ENCODE data around the gene MDFIC. TPM values are rescaled to one million over a fixed set of nuclear protein-coding genes. Genes with fewer than 3 reads are reported as not detected.

MDFIC gene
- total RNA-seq, 1 donor from 2014 or later, result 39.0 TPM

- ATAC-seq (no peak), DNase-seq (no peak)
- TF ChIP-seq CTCF (IDR thresholded peaks at IDR 0.05), result no peak
- H3K36me3 ChIP-seq, result no peaks in the 10 kb centered on the region
- H3K4me1 ChIP-seq, result peaks cover 53% of the 10 kb centered on the region
- no peak overlapping the region for H3K27ac ChIP-seq
- no peak overlapping the region for H3K4me3 ChIP-seq
- intact Hi-C loops (cut with DNase I), result no loop called here
- no peaks in the 10 kb centered on the region for H3K9me3 ChIP-seq
- no peaks in the 10 kb centered on the region for H3K27me3 ChIP-seq
Observed at GRCh38 chr7:114937446-114937845, 15.6 kb downstream of the MDFIC start.

- Histone ChIP-seq H3K9me3 (no peaks in the 10 kb centered on the region), H3K4me1 (peaks cover 53% of the 10 kb centered on the region), H3K27ac (no peak overlapping the region), H3K27me3 (no peaks in the 10 kb centered on the region), H3K4me3 (no peak overlapping the region), H3K36me3 (no peaks in the 10 kb centered on the region)
- no peak for DNase-seq
- ATAC-seq, result no peak
- intact Hi-C loops (cut with DNase I), result no loop called here
- no peak for TF ChIP-seq CTCF (IDR thresholded peaks at IDR 0.05)
Observed at GRCh38 chr7:114938785-114939184, 16.9 kb downstream of the MDFIC start.

GRCh38 chr7:114939484-114940097 lies 17.7 kb downstream of the MDFIC start:
- no peak for DNase-seq
- Histone ChIP-seq H3K4me1 (peaks cover 47% of the 10 kb centered on the region), H3K27me3 (no peaks in the 10 kb centered on the region), H3K4me3 (no peak overlapping the region), H3K36me3 (no peaks in the 10 kb centered on the region), H3K9me3 (no peaks in the 10 kb centered on the region), H3K27ac (no peak overlapping the region)
- no peak for TF ChIP-seq CTCF (IDR thresholded peaks at IDR 0.05)
- intact Hi-C loops (cut with DNase I), result no loop called here
- no peak for ATAC-seq

- Histone ChIP-seq H3K36me3 (no peaks in the 10 kb centered on the region), H3K27ac (no peak overlapping the region), H3K4me3 (no peak overlapping the region), H3K27me3 (no peaks in the 10 kb centered on the region), H3K4me1 (peaks cover 44% of the 10 kb centered on the region), H3K9me3 (no peaks in the 10 kb centered on the region)
- TF ChIP-seq CTCF (IDR thresholded peaks at IDR 0.05), result no peak
- intact Hi-C loops (cut with DNase I), result no loop called here
- ATAC-seq (no peak), DNase-seq (no peak)
Observed at GRCh38 chr7:114940220-114940619, 18.3 kb downstream of the MDFIC start.

GRCh38 chr7:114941692-114942091 lies 19.8 kb downstream of the MDFIC start:
- H3K9me3 ChIP-seq, result no peaks in the 10 kb centered on the region
- H3K36me3 ChIP-seq, result no peaks in the 10 kb centered on the region
- DNase-seq (no peak), ATAC-seq (no peak)
- peaks cover 29% of the 10 kb centered on the region for H3K4me1 ChIP-seq
- intact Hi-C loops (cut with DNase I), result no loop called here
- H3K27ac ChIP-seq, result no peak overlapping the region
- no peak overlapping the region for H3K4me3 ChIP-seq
- no peaks in the 10 kb centered on the region for H3K27me3 ChIP-seq
- TF ChIP-seq CTCF (IDR thresholded peaks at IDR 0.05), result no peak
